ENCODE data around the gene SAMD4B.
A peak's percentile ranks its signal among the peaks of the same experiment; 100 is the strongest.

Gene SAMD4B

GRCh38 chr19:39409208-39410016 lies 67.2 kb downstream of the SAMD4B start:
- DNase-seq (ENCODE audit: low spot score) = peak; percentile 92

GRCh38 chr19:39410017-39410830 lies 68.0 kb downstream of the SAMD4B start:
- DNase-seq (ENCODE audit: low spot score) = peak; percentile 41

- DNase-seq (ENCODE audit: low spot score) = no peak
Measured at GRCh38 chr19:39410831-39411080, 68.5 kb downstream of the SAMD4B start.

GRCh38 chr19:39411081-39411831 lies 69.0 kb downstream of the SAMD4B start:
- DNase-seq (ENCODE audit: low spot score) = peak; percentile 70

- DNase-seq (ENCODE audit: low spot score) = peak; percentile 88
Measured at GRCh38 chr19:39411832-39412099, 69.5 kb downstream of the SAMD4B start.

- DNase-seq (ENCODE audit: low spot score) = peak; percentile 99
Measured at GRCh38 chr19:39412100-39412866, 70.1 kb downstream of the SAMD4B start, which contains the start of gene PLEKHG2. Gene PLEKHG2, plus strand, starts transcription at chr19:39412669. Its CDS starts 1,418 bp downstream, at chr19:39414087.

GRCh38 chr19:39412867-39413271 lies 70.6 kb downstream of the SAMD4B start:
- no peak for DNase-seq (ENCODE audit: low spot score)

- DNase-seq (ENCODE audit: low spot score) = no peak
Measured at GRCh38 chr19:39413272-39413910, 71.2 kb downstream of the SAMD4B start.

GRCh38 chr19:39413911-39414608 lies 71.8 kb downstream of the SAMD4B start:
- no peak for DNase-seq (ENCODE audit: low spot score)

GRCh38 chr19:39415111-39416046 lies 73.2 kb downstream of the SAMD4B start:
- no peak for DNase-seq (ENCODE audit: low spot score)

- no peak for DNase-seq (ENCODE audit: low spot score)
Measured at GRCh38 chr19:39416152-39417120, 74.2 kb downstream of the SAMD4B start.

GRCh38 chr19:39417463-39418181 lies 75.4 kb downstream of the SAMD4B start:
- no peak for DNase-seq (ENCODE audit: low spot score)

GRCh38 chr19:39419003-39419402 lies 76.8 kb downstream of the SAMD4B start:
- DNase-seq (ENCODE audit: low spot score) = no peak

GRCh38 chr19:39420769-39421168 lies 78.5 kb downstream of the SAMD4B start:
- DNase-seq (ENCODE audit: low spot score) = no peak

GRCh38 chr19:39422020-39422419 lies 79.8 kb downstream of the SAMD4B start:
- no peak for DNase-seq (ENCODE audit: low spot score)

- DNase-seq (ENCODE audit: low spot score) = no peak
Measured at GRCh38 chr19:39423258-39424086, 81.3 kb downstream of the SAMD4B start.

GRCh38 chr19:39424934-39425333 lies 82.7 kb downstream of the SAMD4B start:
- DNase-seq (ENCODE audit: low spot score) = no peak
